Lower leg skin (tissue), 4 donors: ENCODE data around the gene ACTR5. TPM values are rescaled to one million over a fixed set of nuclear protein-coding genes. Genes with fewer than 3 reads are reported as not detected.

Experiments used
- DNase-seq, 2 donors: peaks; one replicate each; pipeline ENCODE4 v3.0.0-alpha.2; 2019; ENCODE audit warnings: low spot score in 2 of 2
- H3K4me3 ChIP-seq: fragments of 200-600 bp; sonication (generic); 2 replicates; pipeline ENCODE4 v1.5.1; 2017; ENCODE audit warnings: mild to moderate bottlenecking, low read depth; ENCODE audit not compliant: poor library complexity, severe bottlenecking
- CTCF ChIP-seq, 3 donors: fragments of 450-650 bp; IDR thresholded peaks; one replicate each; pipeline ENCODE4 v1.5.1; 2016; ENCODE audit warnings: antibody characterized with exemption in 3 of 3, mild to moderate bottlenecking in 3 of 3, moderate library complexity in 2 of 3
- POLR2A ChIP-seq, 2 donors: fragments of 450-650 bp; IDR thresholded peaks; one replicate each; pipeline ENCODE4 v1.6.1; 2016 to 2017; ENCODE audit warnings: antibody characterized with exemption in 2 of 2, mild to moderate bottlenecking in 1 of 2, moderate library complexity in 1 of 2
- WGBS, 2 donors: methylation state at CpG; one replicate each; pipeline ENCODE4 v1.1.5; 2018; 5-methylcytosine and 5-hydroxymethylcytosine counted together
- intact Hi-C: fragments of 100-400 bp; cut with DNase I; formaldehyde crosslinking; loops from one replicate; pipeline ENCODE4 v1.15.0; 2023; ENCODE audit warnings: low total_unique reads
- total RNA-seq, 4 donors: library from RNA; depleted of rRNA; stranded (reverse); fragments of >200 nt; gene quantifications; one replicate each; pipeline ENCODE4 v1.1.0, GENCODE V29; 2016

ACTR5 gene
- total RNA-seq, 4 donors from 2014 or later, result 7.3 to 11.7 (median 10.8) TPM

- no peak for DNase-seq
- H3K4me3 ChIP-seq, result no peak overlapping the region
- intact Hi-C loops, result no loop called here
- TF ChIP-seq CTCF (IDR thresholded peaks at IDR 0.05), result no peak
- no peak for TF ChIP-seq POLR2A (IDR thresholded peaks at IDR 0.05)
Measured at GRCh38 chr20:38815446-38815845, 67.2 kb downstream of the ACTR5 start.

GRCh38 chr20:38818113-38819065, 70.1 kb downstream of the ACTR5 start:
- H3K4me3 ChIP-seq, result no peak overlapping the region
- DNase-seq, result peak in 1 of 2 donors; percentile 67
- 75 to 77% methylated on average over 9 of the region's 9 CpGs for whole genome bisulfite sequencing, 2 donors
- no peak for TF ChIP-seq CTCF (IDR thresholded peaks at IDR 0.05)
- TF ChIP-seq POLR2A (IDR thresholded peaks at IDR 0.05), result no peak
- intact Hi-C loops, result no loop called here

Other genes starting within 250 kb of the ACTR5 start
- not detected for gene ADIG, start 167.3 kb upstream of the ACTR5 start, total RNA-seq
- 10 to 100 TPM; 27.0 to 54.8 (median 45.9) TPM for gene ARHGAP40, start 146.7 kb upstream of the ACTR5 start, total RNA-seq
- not detected for gene SLC32A1, start 24.0 kb upstream of the ACTR5 start, total RNA-seq
- gene PPP1R16B, start 57.2 kb downstream of the ACTR5 start, total RNA-seq, result 1 to 10 TPM in 3 of 4 donors, under 1 TPM in 1; 0.72 to 3.0 (median 1.4) TPM
- gene FAM83D, start 178.0 kb downstream of the ACTR5 start, total RNA-seq, result 10 to 100 TPM in 3 of 4 donors, 1 to 10 TPM in 1; 8.7 to 17.4 (median 14.0) TPM
- 10 to 100 TPM in 3 of 4 donors, 1 to 10 TPM in 1; 6.6 to 16.8 (median 11.0) TPM for gene DHX35, start 213.9 kb downstream of the ACTR5 start, total RNA-seq